GM12891 (cell line): ENCODE results near the gene EPS8.

Source experiments
- POLR2A ChIP-seq: IDR thresholded peaks from 2 replicates; pipeline ENCODE4 v1.6.1; 2011; ENCODE audit warnings: low read depth, low read length, control low read depth
- POLR2AphosphoS5 ChIP-seq: IDR thresholded peaks from 2 replicates; pipeline ENCODE4 v1.6.1; 2011; ENCODE audit warnings: low read depth, low read length, control low read depth
- TAF1 ChIP-seq: IDR thresholded peaks from 2 replicates; pipeline ENCODE4 v1.6.1; 2011; ENCODE audit warnings: low read depth, low read length, control low read depth

GRCh38 chr12:15664491-15664890, 124.7 kb downstream of the EPS8 start:
- TF ChIP-seq POLR2A (no peak), POLR2AphosphoS5 (no peak), TAF1 (no peak)
